NB4 (cell line): Measurements from ENCODE around the gene JOSD1.

Source experiments
- MYC ChIP-seq: IDR thresholded peaks from 2 replicates; pipeline ENCODE4 v1.6.1; 2011; ENCODE audit warnings: low read depth, low read length
- POLR2A ChIP-seq: IDR thresholded peaks from 2 replicates; pipeline ENCODE4 v1.6.1; 2011; ENCODE audit warnings: mild to moderate bottlenecking; ENCODE audit not compliant: insufficient read length; ENCODE audit errors: extremely low read depth
- TF ChIP-seq, protein P1 (sequence below): IDR thresholded peaks from one replicate; pipeline ENCODE4 v1.5.1; 2012; ENCODE audit warnings: low read depth, low read length
- TF ChIP-seq, protein P2 (sequence below): IDR thresholded peaks from 2 replicates; pipeline ENCODE4 v1.6.1; 2011; ENCODE audit warnings: low read depth, low read length

DNA sequence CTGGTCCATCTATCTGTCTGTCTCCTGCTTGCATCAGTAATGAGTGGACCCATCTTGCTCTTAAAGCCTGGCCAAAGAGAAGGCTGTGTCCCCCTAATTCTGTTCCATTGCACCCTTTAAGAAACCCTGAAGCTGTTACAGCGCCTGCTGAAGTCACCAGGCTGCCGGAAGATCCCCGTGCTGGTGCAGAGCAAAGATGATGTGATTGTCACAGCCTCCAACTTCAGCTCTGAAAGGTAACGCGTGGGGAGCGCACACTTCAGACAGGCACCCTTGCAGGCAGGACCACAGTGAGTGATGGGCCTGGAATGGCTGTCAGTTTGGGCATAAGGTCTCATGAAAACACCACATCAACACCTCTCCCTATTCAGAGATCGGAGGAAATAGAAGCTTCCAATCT, 23.4 kb upstream of the JOSD1 start:
- no peak for TF ChIP-seq POLR2A
- TF ChIP-seq, protein P1, sequence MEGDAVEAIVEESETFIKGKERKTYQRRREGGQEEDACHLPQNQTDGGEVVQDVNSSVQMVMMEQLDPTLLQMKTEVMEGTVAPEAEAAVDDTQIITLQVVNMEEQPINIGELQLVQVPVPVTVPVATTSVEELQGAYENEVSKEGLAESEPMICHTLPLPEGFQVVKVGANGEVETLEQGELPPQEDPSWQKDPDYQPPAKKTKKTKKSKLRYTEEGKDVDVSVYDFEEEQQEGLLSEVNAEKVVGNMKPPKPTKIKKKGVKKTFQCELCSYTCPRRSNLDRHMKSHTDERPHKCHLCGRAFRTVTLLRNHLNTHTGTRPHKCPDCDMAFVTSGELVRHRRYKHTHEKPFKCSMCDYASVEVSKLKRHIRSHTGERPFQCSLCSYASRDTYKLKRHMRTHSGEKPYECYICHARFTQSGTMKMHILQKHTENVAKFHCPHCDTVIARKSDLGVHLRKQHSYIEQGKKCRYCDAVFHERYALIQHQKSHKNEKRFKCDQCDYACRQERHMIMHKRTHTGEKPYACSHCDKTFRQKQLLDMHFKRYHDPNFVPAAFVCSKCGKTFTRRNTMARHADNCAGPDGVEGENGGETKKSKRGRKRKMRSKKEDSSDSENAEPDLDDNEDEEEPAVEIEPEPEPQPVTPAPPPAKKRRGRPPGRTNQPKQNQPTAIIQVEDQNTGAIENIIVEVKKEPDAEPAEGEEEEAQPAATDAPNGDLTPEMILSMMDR = no peak
- TF ChIP-seq, protein P2, sequence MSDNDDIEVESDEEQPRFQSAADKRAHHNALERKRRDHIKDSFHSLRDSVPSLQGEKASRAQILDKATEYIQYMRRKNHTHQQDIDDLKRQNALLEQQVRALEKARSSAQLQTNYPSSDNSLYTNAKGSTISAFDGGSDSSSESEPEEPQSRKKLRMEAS = no peak
- no peak for TF ChIP-seq MYC
